Esophagus muscularis mucosa (tissue), 4 donors: ENCODE data around the gene TRIM71.

Source experiments
- EP300 ChIP-seq: sonication (generic); formaldehyde crosslinking; IDR thresholded peaks from one replicate; pipeline ENCODE4 v1.6.1; 2017; ENCODE audit warnings: antibody characterized with exemption
- POLR2A ChIP-seq: fragments of 450-650 bp; IDR thresholded peaks from one replicate; pipeline ENCODE4 v1.6.1; 2017; ENCODE audit warnings: antibody characterized with exemption, moderate library complexity, mild to moderate bottlenecking, low read depth
- POLR2AphosphoS5 ChIP-seq, 2 donors: sonication (generic); formaldehyde crosslinking; IDR thresholded peaks; one replicate each; pipeline ENCODE4 v1.6.1; 2017; ENCODE audit warnings: antibody characterized with exemption in 2 of 2
- TF ChIP-seq, protein P1 (sequence below), 3 experiments: fragments of 200-600 bp in 2 of 3; fragments of 450-650 bp in 1 of 3; sonication (generic) in 2 of 3; IDR thresholded peaks; one replicate each; pipeline ENCODE4 v1.5.1; 2017 to 2019; ENCODE audit warnings: antibody characterized with exemption in 3 of 3, mild to moderate bottlenecking in 2 of 3, moderate library complexity in 1 of 3

GRCh38 chr3:32817257-32817557, 590 bp upstream of the TRIM71 start:
- TF ChIP-seq, protein P1, sequence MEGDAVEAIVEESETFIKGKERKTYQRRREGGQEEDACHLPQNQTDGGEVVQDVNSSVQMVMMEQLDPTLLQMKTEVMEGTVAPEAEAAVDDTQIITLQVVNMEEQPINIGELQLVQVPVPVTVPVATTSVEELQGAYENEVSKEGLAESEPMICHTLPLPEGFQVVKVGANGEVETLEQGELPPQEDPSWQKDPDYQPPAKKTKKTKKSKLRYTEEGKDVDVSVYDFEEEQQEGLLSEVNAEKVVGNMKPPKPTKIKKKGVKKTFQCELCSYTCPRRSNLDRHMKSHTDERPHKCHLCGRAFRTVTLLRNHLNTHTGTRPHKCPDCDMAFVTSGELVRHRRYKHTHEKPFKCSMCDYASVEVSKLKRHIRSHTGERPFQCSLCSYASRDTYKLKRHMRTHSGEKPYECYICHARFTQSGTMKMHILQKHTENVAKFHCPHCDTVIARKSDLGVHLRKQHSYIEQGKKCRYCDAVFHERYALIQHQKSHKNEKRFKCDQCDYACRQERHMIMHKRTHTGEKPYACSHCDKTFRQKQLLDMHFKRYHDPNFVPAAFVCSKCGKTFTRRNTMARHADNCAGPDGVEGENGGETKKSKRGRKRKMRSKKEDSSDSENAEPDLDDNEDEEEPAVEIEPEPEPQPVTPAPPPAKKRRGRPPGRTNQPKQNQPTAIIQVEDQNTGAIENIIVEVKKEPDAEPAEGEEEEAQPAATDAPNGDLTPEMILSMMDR (IDR thresholded peaks at IDR 0.05) = no peak
- TF ChIP-seq POLR2AphosphoS5 (IDR thresholded peaks at IDR 0.05) = no peak
- TF ChIP-seq POLR2A = no peak
- no peak for TF ChIP-seq EP300
